ENCODE results near the gene CHPF2. TPM values are rescaled to one million over a fixed set of nuclear protein-coding genes. Genes with fewer than 3 reads are reported as not detected.

Gene CHPF2
- total RNA-seq, 6 experiments from 2014 or later = 125 to 171 (median 138) TPM

- no peak for DNase-seq
- Mint-ChIP-seq H3K36me3 (ENCODE audit: low read depth) (no peaks in the 10 kb centered on the region), H3K27me3 (ENCODE audit: insufficient read depth) (peaks cover 35% of the 10 kb centered on the region), H3K4me3 (no peak overlapping the region), H3K27ac (no peak overlapping the region), H3K4me1 (ENCODE audit: low read depth) (no peaks in the 10 kb centered on the region), H3K9me3 (no peaks in the 10 kb centered on the region)
- no peak for TF ChIP-seq CTCF (IDR thresholded peaks at IDR 0.05)
Measured at GRCh38 chr7:151272877-151273276, 40.6 kb downstream of the CHPF2 start.

DNA sequence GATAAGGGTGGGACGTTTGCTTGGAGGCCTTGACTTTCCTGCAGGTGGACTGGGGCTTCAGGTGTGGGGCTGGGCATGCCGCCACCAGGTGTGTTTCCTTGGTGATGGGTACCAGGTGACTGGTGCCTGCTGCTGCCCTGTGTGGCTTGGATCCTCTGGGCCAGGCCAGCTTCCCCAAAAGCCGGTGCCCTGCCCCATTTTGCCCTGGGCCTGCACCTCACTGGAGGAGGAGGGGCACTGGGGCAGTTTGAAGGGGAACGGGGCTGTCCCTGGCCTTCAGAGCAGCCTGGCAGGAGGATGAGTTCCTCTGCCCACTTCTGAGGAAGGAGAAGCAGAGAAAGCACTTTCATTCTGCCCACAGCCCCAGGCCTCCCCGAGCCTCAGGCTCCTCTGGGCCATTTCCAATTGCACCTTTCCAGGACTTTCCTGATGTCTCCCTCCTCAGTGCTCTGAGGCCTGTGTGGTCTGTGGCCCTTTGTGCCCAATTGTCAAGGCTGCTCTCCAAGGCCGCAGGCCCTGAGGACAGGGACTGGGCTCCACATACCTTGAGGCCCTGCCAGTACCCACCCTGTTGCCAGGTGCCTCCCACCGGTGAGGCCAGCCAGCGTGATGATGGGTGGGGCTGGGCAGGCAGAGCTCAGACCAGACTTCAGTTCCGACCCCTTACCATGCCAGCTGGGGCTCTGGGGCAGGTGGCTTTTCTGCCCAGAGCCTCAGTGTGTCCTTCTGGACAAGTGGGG is 41.5 kb downstream of the CHPF2 start:
- Mint-ChIP-seq H3K27ac (no peak overlapping the region), H3K36me3 (ENCODE audit: low read depth) (no peaks in the 10 kb centered on the region), H3K27me3 (ENCODE audit: insufficient read depth) (peaks cover 37% of the 10 kb centered on the region), H3K9me3 (no peaks in the 10 kb centered on the region), H3K4me1 (ENCODE audit: low read depth) (no peaks in the 10 kb centered on the region), H3K4me3 (no peak overlapping the region)
- TF ChIP-seq CTCF (IDR thresholded peaks at IDR 0.05) = no peak
- DNase-seq = no peak

DNA sequence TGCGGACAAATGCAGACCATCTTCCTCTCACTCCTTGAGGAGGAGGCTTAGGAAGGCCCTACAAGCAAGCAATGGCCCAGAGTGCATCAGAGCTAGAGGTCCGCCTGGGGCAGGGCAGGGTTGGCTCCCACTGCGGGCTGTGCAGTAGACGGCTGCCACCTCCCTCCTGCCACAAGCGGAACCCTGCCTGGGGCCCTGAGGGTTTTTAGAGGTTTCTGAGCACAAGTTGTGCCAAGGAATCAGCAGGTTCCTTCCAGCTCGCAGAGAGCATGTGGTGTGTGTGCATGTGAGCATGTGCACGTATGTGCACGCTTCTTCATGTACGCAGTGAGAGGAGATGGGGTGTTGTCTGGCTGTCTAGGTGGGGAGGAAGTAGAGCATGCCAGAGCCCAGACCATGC is 42.1 kb downstream of the CHPF2 start:
- TF ChIP-seq CTCF (IDR thresholded peaks at IDR 0.05) = no peak
- no peak overlapping the region for H3K27ac Mint-ChIP-seq
- no peak overlapping the region for H3K4me3 Mint-ChIP-seq
- H3K27me3 Mint-ChIP-seq (ENCODE audit: insufficient read depth) = peaks cover 32% of the 10 kb centered on the region
- H3K9me3 Mint-ChIP-seq = no peaks in the 10 kb centered on the region
- H3K4me1 Mint-ChIP-seq (ENCODE audit: low read depth) = no peaks in the 10 kb centered on the region
- no peaks in the 10 kb centered on the region for H3K36me3 Mint-ChIP-seq (ENCODE audit: low read depth)
- no peak for DNase-seq

GRCh38 chr7:151274936-151275812 is 42.9 kb downstream of the CHPF2 start:
- Mint-ChIP-seq H3K4me3 (no peak overlapping the region), H3K4me1 (ENCODE audit: low read depth) (no peaks in the 10 kb centered on the region)

More at GRCh38 chr7:151274936-151275812, 42.9 kb downstream of the CHPF2 start:
- Mint-ChIP-seq H3K9me3 (no peaks in the 10 kb centered on the region), H3K36me3 (ENCODE audit: low read depth) (no peaks in the 10 kb centered on the region), H3K27me3 (ENCODE audit: insufficient read depth) (peaks cover 33% of the 10 kb centered on the region), H3K27ac (no peak overlapping the region)
- TF ChIP-seq CTCF (IDR thresholded peaks at IDR 0.05) = no peak
- DNase-seq = no peak

Measured in HFFc6 (cell line).